GM10266 (cell line): ENCODE results near the gene VDR.

ENCODE experiments used
- DNase-seq: peaks from one replicate; pipeline ENCODE4 v3.0.0; 2012; ENCODE audit errors: extremely low spot score
- CTCF ChIP-seq: IDR thresholded peaks from 2 replicates; pipeline ENCODE4 v1.5.1; 2012; ENCODE audit warnings: mild to moderate bottlenecking, low read depth; ENCODE audit not compliant: control insufficient read depth, insufficient read depth; ENCODE audit errors: missing control alignments

Gene VDR

GRCh38 chr12:47791874-47792273 is 112.9 kb downstream of the VDR start:
- no peak for TF ChIP-seq CTCF
- no peak for DNase-seq
